ENCODE measurements around the gene ASB18. TPM values are rescaled to one million over a fixed set of nuclear protein-coding genes. Genes with fewer than 3 reads are reported as not detected.

ASB18 gene
- total and polyA plus RNA-seq, 2 of the 13 experiments (the other 11 are each of a cell fraction or from before 2014, with no cell fraction given) = not detected

- H3K79me2 ChIP-seq (ENCODE audit: insufficient read depth, low read length) = no peaks in the 10 kb centered on the region
- H3K4me1 ChIP-seq (ENCODE audit: insufficient read depth, low read length) = no peaks in the 10 kb centered on the region
- H3K9ac ChIP-seq (ENCODE audit: insufficient read depth, low read depth, low read length) = no peak overlapping the region
- no peak for DNase-seq (ENCODE audit: low spot score)
- H2AFZ ChIP-seq (ENCODE audit: low read length) = no peak overlapping the region
- H4K20me1 ChIP-seq (ENCODE audit: insufficient read depth, low read length) = no peaks in the 10 kb centered on the region
- intact Hi-C loops (cut with micrococcal nuclease; ENCODE audit: unreplicated experiment) = no loop called here
- CTCF ChIA-PET (ENCODE audit: low intra/inter-chr PET ratio, low total read pairs) = no interaction called here
- H3K4me3 ChIP-seq (replicated peaks in 1 of 3; ENCODE audit: insufficient read depth in 1 of 3, low read depth in 2 of 3, low read length in 3 of 3) = no peak overlapping the region
- no peak overlapping the region for H3K4me2 ChIP-seq (ENCODE audit: low read depth, low read length)
- peaks cover 13 to 54% of the 10 kb centered on the region in 2 experiments for H3K27me3 ChIP-seq (ENCODE audit: control insufficient read depth in 1 of 2, insufficient read depth in 2 of 2, low read length in 2 of 2)
- H3K9me3 ChIP-seq (ENCODE audit: low read length) = no peaks in the 10 kb centered on the region
- no peaks in the 10 kb centered on the region for H3K36me3 ChIP-seq (replicated peaks in 1 of 2; ENCODE audit: control insufficient read depth in 1 of 2, insufficient read depth in 2 of 2, low read length in 2 of 2)
- no TSS peak for BruUV-seq (replicated peaks)
- TF ChIP-seq RFX5 (IDR thresholded peaks at IDR 0.05; ENCODE audit: low read depth, low read length) (no peak), EZH2 (conservative IDR thresholded peaks at IDR 0.05; ENCODE audit: low read depth, low read length) (peak; percentile 16; the same call in 1 of the 2 replicates), ZNF567 (CRISPR knock-in tag; IDR thresholded peaks at IDR 0.05; ENCODE audit: borderline replicate concordance) (no peak), MBNL3 (CRISPR knock-in tag; conservative IDR thresholded peaks at IDR 0.05) (no peak)
- ATAC-seq = no peak
- in situ Hi-C loops (cut with HindIII; ENCODE audit: extremely low pct_ligation_motif_present, low pct_unique_long_range_greater_than_20kb) = no loop called here
- POLR2A ChIA-PET = no interaction called here
- FAIRE-seq = no peak
- whole genome bisulfite sequencing (ENCODE audit: low lambda C conversion rate) = 51% methylated on average over 61 of the region's 73 CpGs
- H3K27ac ChIP-seq (ENCODE audit: extremely low read length, insufficient read depth, low read length) = no peak overlapping the region
Observed at GRCh38 chr2:236236559-236237452, 27.4 kb downstream of the ASB18 start.

GRCh38 chr2:236229186-236229585, 35.0 kb downstream of the ASB18 start:
- Histone ChIP-seq H3K9me3 (ENCODE audit: low read length) (peaks cover 36% of the 10 kb centered on the region), H3K27me3 (ENCODE audit: control insufficient read depth in 1 of 2, insufficient read depth in 2 of 2, low read length in 2 of 2) (peaks cover 0 to 3% of the 10 kb centered on the region in 2 experiments; a peak in 3 of 5 replicates), H3K79me2 (ENCODE audit: insufficient read depth, low read length) (no peaks in the 10 kb centered on the region), H3K4me3 (replicated peaks in 1 of 3; ENCODE audit: insufficient read depth in 1 of 3, low read depth in 2 of 3, low read length in 3 of 3) (no peak overlapping the region), H3K4me2 (ENCODE audit: low read depth, low read length) (no peak overlapping the region), H3K27ac (ENCODE audit: extremely low read length, insufficient read depth, low read length) (no peak overlapping the region), H3K4me1 (ENCODE audit: insufficient read depth, low read length) (no peaks in the 10 kb centered on the region), H3K36me3 (replicated peaks in 1 of 2; ENCODE audit: control insufficient read depth in 1 of 2, insufficient read depth in 2 of 2, low read length in 2 of 2) (no peaks in the 10 kb centered on the region), H2AFZ (ENCODE audit: low read length) (no peak overlapping the region), H3K9ac (ENCODE audit: insufficient read depth, low read depth, low read length) (no peak overlapping the region), H4K20me1 (ENCODE audit: insufficient read depth, low read length) (no peaks in the 10 kb centered on the region)
- BruUV-seq (replicated peaks) = no TSS peak
- FAIRE-seq (no peak), ATAC-seq (no peak), DNase-seq (ENCODE audit: low spot score) (no peak)
- TF ChIP-seq TBP (CRISPR knock-in tag; IDR thresholded peaks at IDR 0.05) (no peak), TBX2 (CRISPR knock-in tag; IDR thresholded peaks at IDR 0.05; ENCODE audit: borderline replicate concordance) (no peak), TAF15 (IDR thresholded peaks at IDR 0.05; ENCODE audit: low read depth, low read length, poor library complexity, severe bottlenecking) (no peak), YEATS2 (CRISPR knock-in tag; IDR thresholded peaks at IDR 0.05; ENCODE audit: borderline replicate concordance) (no peak), ATAD3A (CRISPR knock-in tag; IDR thresholded peaks at IDR 0.05) (no peak), ATF2 (CRISPR knock-in tag; IDR thresholded peaks at IDR 0.05) (no peak), ZBTB21 (CRISPR knock-in tag; IDR thresholded peaks at IDR 0.05) (no peak)
- in situ Hi-C loops (cut with HindIII; ENCODE audit: extremely low pct_ligation_motif_present, low pct_unique_long_range_greater_than_20kb) = no loop called here
- ChIA-PET CTCF (ENCODE audit: low intra/inter-chr PET ratio, low total read pairs) (no interaction called here), POLR2A (no interaction called here)
- intact Hi-C loops (cut with micrococcal nuclease; ENCODE audit: unreplicated experiment) = no loop called here
